ENCODE measurements around the gene MNDA. TPM values are rescaled to one million over a fixed set of nuclear protein-coding genes. Genes with fewer than 3 reads are reported as not detected.

Gene MNDA
- total and polyA plus RNA-seq, 5 donors from 2014 or later = 0.15 to 1.3 (median 0.52) TPM; not detected in 2

DNA sequence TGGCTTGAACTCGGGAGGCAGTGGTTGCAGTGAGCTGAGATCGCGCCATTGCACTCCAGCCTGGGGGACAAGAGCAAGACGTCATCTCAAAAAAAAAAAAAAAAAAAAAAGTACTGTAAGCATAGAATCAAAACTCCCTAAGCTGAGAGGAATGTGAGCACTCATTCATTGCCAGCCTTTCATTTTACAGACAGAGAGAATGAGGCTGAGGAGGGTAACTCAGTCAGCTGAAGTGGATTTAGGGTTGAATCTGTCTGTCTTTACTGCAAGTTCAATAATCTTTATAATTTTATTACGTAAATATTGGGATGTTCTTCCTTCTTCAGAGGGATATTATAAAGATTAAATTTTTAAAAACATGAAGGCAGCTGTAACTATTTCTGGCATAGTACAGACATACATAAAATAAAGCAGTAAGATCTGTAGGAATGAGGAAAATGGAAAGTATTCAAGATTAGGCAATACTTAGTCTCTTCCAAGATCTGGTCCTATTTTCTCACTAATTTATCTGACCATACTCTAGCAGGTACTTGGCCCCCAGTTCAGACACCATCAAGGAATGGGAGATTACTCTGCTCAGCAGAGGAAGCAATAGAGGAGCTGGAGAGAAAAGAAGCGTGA, 24.1 kb upstream of the MNDA start:
- Histone ChIP-seq H3K4me3 (ENCODE audit: low read depth, low read length) (no peak overlapping the region), H3K27me3 (ENCODE audit: control insufficient read depth, insufficient read depth, low read length) (peaks cover 14% of the 10 kb centered on the region), H3K36me3 (ENCODE audit: control insufficient read depth, insufficient read depth, low read length) (no peaks in the 10 kb centered on the region), H3K9me3 (ENCODE audit: control insufficient read depth in 2 of 2, low read length in 2 of 2) (no peaks in the 10 kb centered on the region), H3K4me1 (ENCODE audit: control insufficient read depth, insufficient read depth, low read length, poor library complexity, severe bottlenecking) (no peaks in the 10 kb centered on the region), H3K27ac (ENCODE audit: insufficient read depth, low read length, poor library complexity, severe bottlenecking) (no peak overlapping the region)
- H3K4me1 Mint-ChIP-seq = no peaks in the 10 kb centered on the region
- peaks cover 0 to 4% (median 0%) of the 10 kb centered on the region in 7 donors for H3K9me3 Mint-ChIP-seq
- H3K36me3 Mint-ChIP-seq = no peaks in the 10 kb centered on the region
- DNase-seq = no peak
- no peak overlapping the region for H3K4me3 Mint-ChIP-seq
- no peak for ATAC-seq (ENCODE audit: low read depth in 2 of 2)
- peaks cover 17% of the 10 kb centered on the region for H3K27me3 Mint-ChIP-seq
- H3K27ac Mint-ChIP-seq = no peak overlapping the region

DNA sequence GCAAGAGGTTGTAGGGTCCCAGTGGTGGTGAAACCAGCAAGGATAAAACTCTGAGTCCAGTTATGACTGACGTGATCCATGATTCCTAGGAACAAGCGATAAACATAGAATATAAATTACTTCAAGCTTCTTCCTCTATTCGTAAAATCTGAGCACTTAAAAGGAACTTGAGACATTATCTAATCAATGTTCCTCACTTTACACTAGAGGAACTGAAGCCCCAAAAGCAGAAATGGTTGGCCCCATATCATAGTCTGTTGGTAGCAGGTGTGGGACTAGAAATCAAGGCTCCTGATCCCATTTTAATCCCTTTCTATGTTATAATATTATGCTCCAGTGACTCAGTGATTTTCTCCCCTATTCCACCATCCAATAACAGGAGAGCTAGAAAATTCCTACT, 21.9 kb upstream of the MNDA start:
- Mint-ChIP-seq H3K4me1 (no peaks in the 10 kb centered on the region), H3K36me3 (no peaks in the 10 kb centered on the region), H3K27me3 (peaks cover 17% of the 10 kb centered on the region), H3K9me3 (peaks cover 0 to 4% (median 0%) of the 10 kb centered on the region in 7 donors), H3K27ac (no peak overlapping the region), H3K4me3 (no peak overlapping the region)
- no peak for ATAC-seq (ENCODE audit: low read depth in 2 of 2)
- Histone ChIP-seq H3K36me3 (ENCODE audit: control insufficient read depth, insufficient read depth, low read length) (no peaks in the 10 kb centered on the region), H3K4me3 (ENCODE audit: low read depth, low read length) (no peak overlapping the region), H3K4me1 (ENCODE audit: control insufficient read depth, insufficient read depth, low read length, poor library complexity, severe bottlenecking) (no peaks in the 10 kb centered on the region), H3K27ac (ENCODE audit: insufficient read depth, low read length, poor library complexity, severe bottlenecking) (no peak overlapping the region), H3K27me3 (ENCODE audit: control insufficient read depth, insufficient read depth, low read length) (peaks cover 2% of the 10 kb centered on the region), H3K9me3 (ENCODE audit: control insufficient read depth in 2 of 2, low read length in 2 of 2) (no peaks in the 10 kb centered on the region)
- DNase-seq = no peak

DNA sequence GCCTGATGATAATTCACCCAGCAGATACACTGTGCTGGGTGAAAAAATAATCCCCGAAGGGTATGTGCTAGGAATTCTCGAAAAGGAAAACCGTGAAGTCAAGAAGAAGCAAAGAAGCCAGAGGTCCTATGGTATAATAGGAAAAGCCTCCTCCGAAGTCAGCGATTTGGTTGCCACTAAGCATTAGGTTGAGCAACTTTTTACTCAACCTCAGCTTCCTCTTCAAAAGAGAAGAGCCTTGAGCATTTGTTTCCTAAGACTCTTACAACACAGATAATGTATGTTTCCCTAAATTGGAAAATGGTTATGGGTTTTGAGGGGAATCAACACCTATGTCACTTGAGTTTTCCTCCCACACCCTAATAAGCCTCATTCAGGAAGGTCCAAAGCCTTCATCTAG, 21.3 kb upstream of the MNDA start:
- no peaks in the 10 kb centered on the region for H3K36me3 ChIP-seq (ENCODE audit: control insufficient read depth, insufficient read depth, low read length)
- no peak overlapping the region for H3K27ac ChIP-seq (ENCODE audit: insufficient read depth, low read length, poor library complexity, severe bottlenecking)
- no peak overlapping the region for H3K4me3 ChIP-seq (ENCODE audit: low read depth, low read length)
- ATAC-seq (ENCODE audit: low read depth in 2 of 2) = no peak
- H3K27ac Mint-ChIP-seq = no peak overlapping the region
- no peaks in the 10 kb centered on the region for H3K4me1 ChIP-seq (ENCODE audit: control insufficient read depth, insufficient read depth, low read length, poor library complexity, severe bottlenecking)
- H3K4me1 Mint-ChIP-seq = no peaks in the 10 kb centered on the region
- H3K27me3 ChIP-seq (ENCODE audit: control insufficient read depth, insufficient read depth, low read length) = peaks cover 2% of the 10 kb centered on the region
- H3K9me3 Mint-ChIP-seq = peaks cover 0 to 4% (median 0%) of the 10 kb centered on the region in 7 donors
- H3K9me3 ChIP-seq (ENCODE audit: control insufficient read depth in 2 of 2, low read length in 2 of 2) = no peaks in the 10 kb centered on the region
- no peaks in the 10 kb centered on the region for H3K36me3 Mint-ChIP-seq
- peaks cover 17% of the 10 kb centered on the region for H3K27me3 Mint-ChIP-seq
- no peak overlapping the region for H3K4me3 Mint-ChIP-seq
- no peak for DNase-seq

DNA sequence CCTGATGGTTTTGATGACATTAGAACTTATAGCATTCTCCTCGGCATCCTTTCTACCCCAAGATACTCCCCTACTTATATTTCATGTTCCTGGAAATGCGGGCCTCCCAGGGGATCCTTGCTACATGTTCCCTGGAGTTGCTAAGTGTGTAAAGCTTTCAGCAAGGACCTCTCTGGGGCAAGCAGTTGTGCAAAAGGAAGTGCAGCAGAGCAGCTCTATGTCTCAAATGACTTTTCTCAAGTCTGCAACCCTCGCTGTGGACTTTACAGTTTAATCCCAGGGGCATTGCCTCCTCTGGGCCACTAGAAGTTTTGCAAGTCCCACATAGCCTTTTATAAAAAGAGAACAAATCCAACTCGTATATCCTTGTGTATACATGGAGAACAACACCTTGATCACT, 20.8 kb upstream of the MNDA start:
- DNase-seq (no peak), ATAC-seq (ENCODE audit: low read depth in 2 of 2) (no peak)
- no peaks in the 10 kb centered on the region for H3K27me3 ChIP-seq (ENCODE audit: control insufficient read depth, insufficient read depth, low read length)
- Mint-ChIP-seq H3K36me3 (no peaks in the 10 kb centered on the region), H3K4me3 (no peak overlapping the region), H3K9me3 (peaks cover 0 to 4% (median 0%) of the 10 kb centered on the region in 7 donors), H3K27me3 (peaks cover 14% of the 10 kb centered on the region), H3K4me1 (no peaks in the 10 kb centered on the region), H3K27ac (no peak overlapping the region)
- no peak overlapping the region for H3K27ac ChIP-seq (ENCODE audit: insufficient read depth, low read length, poor library complexity, severe bottlenecking)
- H3K4me3 ChIP-seq (ENCODE audit: low read depth, low read length) = no peak overlapping the region
- H3K4me1 ChIP-seq (ENCODE audit: control insufficient read depth, insufficient read depth, low read length, poor library complexity, severe bottlenecking) = no peaks in the 10 kb centered on the region
- no peaks in the 10 kb centered on the region for H3K9me3 ChIP-seq (ENCODE audit: control insufficient read depth in 2 of 2, low read length in 2 of 2)
- no peaks in the 10 kb centered on the region for H3K36me3 ChIP-seq (ENCODE audit: control insufficient read depth, insufficient read depth, low read length)

DNA sequence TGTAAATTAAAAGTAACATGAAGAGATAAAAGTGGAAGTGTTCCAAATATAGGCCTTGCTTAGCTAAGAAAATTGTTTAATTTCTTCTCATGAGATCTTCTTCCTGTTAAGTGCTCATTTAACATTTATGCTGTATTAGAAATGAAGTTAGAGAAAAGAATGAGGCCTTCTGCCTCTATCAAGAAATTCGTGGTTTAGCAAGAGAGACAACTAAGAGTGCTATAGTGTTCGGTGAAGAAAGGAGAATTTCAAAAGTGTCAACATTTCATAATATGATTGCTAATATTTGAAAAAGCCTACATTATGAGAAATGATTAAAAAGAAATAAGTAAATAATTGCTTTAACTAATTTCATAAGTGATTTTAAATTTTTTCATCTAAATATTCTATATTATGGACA, 18.8 kb upstream of the MNDA start:
- ATAC-seq (ENCODE audit: low read depth in 2 of 2) (no peak), DNase-seq (no peak)
- no peaks in the 10 kb centered on the region for H3K36me3 Mint-ChIP-seq
- H3K27me3 Mint-ChIP-seq = peaks cover 5% of the 10 kb centered on the region
- Histone ChIP-seq H3K36me3 (ENCODE audit: control insufficient read depth, insufficient read depth, low read length) (no peaks in the 10 kb centered on the region), H3K4me3 (ENCODE audit: low read depth, low read length) (no peak overlapping the region), H3K4me1 (ENCODE audit: control insufficient read depth, insufficient read depth, low read length, poor library complexity, severe bottlenecking) (no peaks in the 10 kb centered on the region), H3K27ac (ENCODE audit: insufficient read depth, low read length, poor library complexity, severe bottlenecking) (no peak overlapping the region), H3K27me3 (ENCODE audit: control insufficient read depth, insufficient read depth, low read length) (no peaks in the 10 kb centered on the region), H3K9me3 (ENCODE audit: control insufficient read depth in 2 of 2, low read length in 2 of 2) (no peaks in the 10 kb centered on the region)
- peaks cover 0 to 4% (median 0%) of the 10 kb centered on the region in 7 donors for H3K9me3 Mint-ChIP-seq
- no peak overlapping the region for H3K27ac Mint-ChIP-seq
- H3K4me3 Mint-ChIP-seq = no peak overlapping the region
- H3K4me1 Mint-ChIP-seq = no peaks in the 10 kb centered on the region

DNA sequence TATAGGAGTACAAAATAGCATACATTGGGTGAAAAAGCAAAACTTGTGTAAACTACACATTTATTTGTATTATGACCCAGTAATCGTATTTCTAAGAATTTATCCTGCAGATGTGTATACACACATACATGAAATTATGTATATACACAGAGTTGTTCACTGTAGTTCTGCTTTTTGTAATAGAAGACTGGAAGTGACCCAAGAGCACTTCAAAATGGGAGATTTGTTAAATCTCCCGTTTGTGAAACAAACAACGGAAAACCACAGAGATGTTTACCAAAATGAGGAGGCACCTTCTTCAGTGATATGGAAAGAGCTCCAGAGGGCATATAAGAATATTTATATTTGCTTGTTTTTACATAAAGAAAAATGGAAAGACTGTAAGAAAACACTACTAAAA, 18.0 kb upstream of the MNDA start:
- Mint-ChIP-seq H3K4me1 (peaks cover 0 to 2% (median under 1%) of the 10 kb centered on the region in 4 donors), H3K27me3 (no peaks in the 10 kb centered on the region), H3K9me3 (peaks cover 0 to 4% (median 0%) of the 10 kb centered on the region in 7 donors), H3K4me3 (no peak overlapping the region), H3K36me3 (no peaks in the 10 kb centered on the region), H3K27ac (no peak overlapping the region)
- DNase-seq (no peak), ATAC-seq (ENCODE audit: low read depth in 2 of 2) (no peak)
- Histone ChIP-seq H3K27ac (ENCODE audit: insufficient read depth, low read length, poor library complexity, severe bottlenecking) (no peak overlapping the region), H3K27me3 (ENCODE audit: control insufficient read depth, insufficient read depth, low read length) (no peaks in the 10 kb centered on the region), H3K4me3 (ENCODE audit: low read depth, low read length) (no peak overlapping the region), H3K9me3 (ENCODE audit: control insufficient read depth in 2 of 2, low read length in 2 of 2) (no peaks in the 10 kb centered on the region), H3K36me3 (ENCODE audit: control insufficient read depth, insufficient read depth, low read length) (no peaks in the 10 kb centered on the region), H3K4me1 (ENCODE audit: control insufficient read depth, insufficient read depth, low read length, poor library complexity, severe bottlenecking) (no peaks in the 10 kb centered on the region)

DNA sequence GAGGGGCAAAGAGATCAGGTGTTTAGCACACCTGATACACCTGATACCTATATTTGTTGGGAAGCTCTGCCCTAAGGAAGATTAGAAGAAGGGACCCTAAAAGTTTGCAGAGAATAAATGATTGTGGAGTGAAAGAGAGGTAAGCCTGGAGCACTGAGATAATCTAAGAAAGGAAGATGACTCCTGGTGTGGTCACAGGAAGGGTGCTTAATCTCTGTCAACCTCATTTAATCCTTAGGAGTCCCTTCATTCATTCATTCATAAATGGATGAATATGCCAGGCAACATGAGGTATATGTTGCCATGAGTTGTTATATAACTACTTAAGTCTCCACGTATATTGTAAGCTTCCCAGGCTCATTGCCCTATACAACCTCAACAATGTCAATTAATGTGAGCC, 16.2 kb upstream of the MNDA start:
- Mint-ChIP-seq H3K36me3 (no peaks in the 10 kb centered on the region), H3K9me3 (peaks cover 0 to 5% (median 0%) of the 10 kb centered on the region in 7 donors), H3K4me3 (no peak overlapping the region), H3K27ac (no peak overlapping the region), H3K27me3 (no peaks in the 10 kb centered on the region), H3K4me1 (peaks cover 7 to 20% (median 13%) of the 10 kb centered on the region in 4 donors)
- Histone ChIP-seq H3K9me3 (ENCODE audit: control insufficient read depth in 2 of 2, low read length in 2 of 2) (no peaks in the 10 kb centered on the region), H3K27ac (ENCODE audit: insufficient read depth, low read length, poor library complexity, severe bottlenecking) (no peak overlapping the region), H3K4me3 (ENCODE audit: low read depth, low read length) (no peak overlapping the region), H3K27me3 (ENCODE audit: control insufficient read depth, insufficient read depth, low read length) (no peaks in the 10 kb centered on the region), H3K4me1 (ENCODE audit: control insufficient read depth, insufficient read depth, low read length, poor library complexity, severe bottlenecking) (peaks cover 10% of the 10 kb centered on the region), H3K36me3 (ENCODE audit: control insufficient read depth, insufficient read depth, low read length) (no peaks in the 10 kb centered on the region)
- ATAC-seq (ENCODE audit: low read depth in 2 of 2) = no peak
- no peak for DNase-seq

DNA sequence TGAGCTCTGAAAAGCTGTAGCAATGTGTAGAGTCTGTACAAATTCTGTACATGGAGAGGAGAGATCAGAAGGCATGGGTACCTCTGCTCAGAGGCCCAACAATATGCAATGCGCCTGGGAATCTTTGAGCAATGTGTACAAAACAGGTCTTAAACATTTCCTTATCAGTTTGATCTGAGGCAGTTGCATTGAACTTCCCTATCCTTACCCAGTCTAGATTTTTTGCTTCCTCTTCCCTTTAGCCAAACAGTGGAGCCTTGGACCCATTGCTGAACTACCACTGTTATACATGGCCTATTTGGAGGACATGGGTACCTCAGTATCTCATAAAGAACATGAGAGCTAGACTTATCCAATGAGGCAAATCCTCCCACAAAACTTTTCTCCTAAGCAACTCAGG, 12.6 kb upstream of the MNDA start:
- H3K36me3 Mint-ChIP-seq = no peaks in the 10 kb centered on the region
- Histone ChIP-seq H3K4me3 (ENCODE audit: low read depth, low read length) (no peak overlapping the region), H3K27ac (ENCODE audit: insufficient read depth, low read length, poor library complexity, severe bottlenecking) (no peak overlapping the region), H3K27me3 (ENCODE audit: control insufficient read depth, insufficient read depth, low read length) (no peaks in the 10 kb centered on the region), H3K4me1 (ENCODE audit: control insufficient read depth, insufficient read depth, low read length, poor library complexity, severe bottlenecking) (peaks cover 10% of the 10 kb centered on the region), H3K9me3 (ENCODE audit: control insufficient read depth in 2 of 2, low read length in 2 of 2) (no peaks in the 10 kb centered on the region), H3K36me3 (ENCODE audit: control insufficient read depth, insufficient read depth, low read length) (no peaks in the 10 kb centered on the region)
- ATAC-seq (ENCODE audit: low read depth in 2 of 2) (no peak), DNase-seq (no peak)
- H3K4me1 Mint-ChIP-seq = peaks cover 7 to 30% (median 13%) of the 10 kb centered on the region in 4 donors
- H3K4me3 Mint-ChIP-seq = no peak overlapping the region
- peaks cover 0 to 1% (median 0%) of the 10 kb centered on the region in 7 donors for H3K9me3 Mint-ChIP-seq
- H3K27ac Mint-ChIP-seq = no peak overlapping the region
- peaks cover 10% of the 10 kb centered on the region for H3K27me3 Mint-ChIP-seq

Measured in CD4-positive, CD25-positive, alpha-beta regulatory T cell (primary cell).